Smooth muscle cell (in vitro differentiated cells): Measurements from ENCODE around the gene MEF2A. TPM values are rescaled to one million over a fixed set of nuclear protein-coding genes. Genes with fewer than 3 reads are reported as not detected.

Experiments
- DNase-seq: peaks from one replicate; lab custom pipeline; 2025; ENCODE audit not compliant: unreplicated experiment; lab: John Stamatoyannopoulos, UW
- H2AFZ ChIP-seq: fragments of 200-600 bp; sonication (generic); 2 replicates; pipeline ENCODE4 v1.6.0; 2016; ENCODE audit warnings: antibody characterized with exemption, low read depth, mild to moderate bottlenecking
- H3F3A ChIP-seq: fragments of 200-600 bp; sonication (generic); 2 replicates; pipeline ENCODE4 v1.6.0; 2017; ENCODE audit warnings: antibody characterized with exemption, low read depth
- H3K27ac ChIP-seq: fragments of 200-600 bp; sonication (generic); 2 replicates; pipeline ENCODE4 v1.5.1; 2016; ENCODE audit warnings: low read depth, mild to moderate bottlenecking
- H3K27me3 ChIP-seq: fragments of 200-600 bp; sonication (generic); 2 replicates; pipeline ENCODE4 v1.6.1; 2016; ENCODE audit warnings: low read depth, mild to moderate bottlenecking
- H3K36me3 ChIP-seq: fragments of 200-600 bp; sonication (generic); 2 replicates; pipeline ENCODE4 v1.5.1; 2016; ENCODE audit warnings: low read depth
- H3K4me1 ChIP-seq: fragments of 200-600 bp; sonication (generic); 2 replicates; pipeline ENCODE4 v1.5.1; 2016; ENCODE audit warnings: low read depth
- H3K4me2 ChIP-seq: fragments of 200-600 bp; sonication (generic); 2 replicates; pipeline ENCODE4 v1.6.0; 2016; ENCODE audit warnings: mild to moderate bottlenecking
- H3K4me3 ChIP-seq: fragments of 200-600 bp; sonication (generic); 2 replicates; pipeline ENCODE4 v1.5.1; 2016; ENCODE audit warnings: mild to moderate bottlenecking
- H3K79me2 ChIP-seq: fragments of 200-600 bp; sonication (generic); 2 replicates; pipeline ENCODE4 v1.6.0; 2016; ENCODE audit warnings: low read depth, mild to moderate bottlenecking
- H3K9ac ChIP-seq: fragments of 200-600 bp; sonication (generic); 2 replicates; pipeline ENCODE4 v1.6.0; 2016; ENCODE audit warnings: low read depth
- H3K9me3 ChIP-seq: fragments of 200-600 bp; sonication (generic); replicated peaks from 2 replicates; pipeline ENCODE4 v1.5.1; 2016; ENCODE audit warnings: low read depth
- H4K20me1 ChIP-seq: fragments of 200-600 bp; sonication (generic); 2 replicates; pipeline ENCODE4 v1.6.0; 2016; ENCODE audit warnings: low read depth
- CTCF ChIP-seq: fragments of 200-600 bp; sonication (generic); IDR thresholded peaks from 2 replicates; pipeline ENCODE4 v1.5.1; 2017; ENCODE audit warnings: borderline replicate concordance, mild to moderate bottlenecking, antibody characterized with exemption; ENCODE audit not compliant: insufficient read depth, poor library complexity, severe bottlenecking
- WGBS: methylation state at CpG from one replicate; pipeline ENCODE4 v1.1.7; 2016; ENCODE audit warnings: low lambda C conversion rate; 5-methylcytosine and 5-hydroxymethylcytosine counted together
- polyA plus RNA-seq: library from polyadenylated mRNA; unstranded; fragments of >200 nt; fragmentation: Nextera tagmentation; extraction: Ambion mirVana; gene quantifications from 2 replicates; pipeline ENCODE4 v1.2.1, GENCODE V29; 2016
- total RNA-seq: library from RNA; depleted of rRNA; stranded (reverse); fragments of >200 nt; gene quantifications from 2 replicates; pipeline ENCODE4 v1.2.3, GENCODE V29; 2014

Gene MEF2A
- total and polyA plus RNA-seq, 2 experiments from 2014 or later, result 12.3 to 75.8 TPM

DNA sequence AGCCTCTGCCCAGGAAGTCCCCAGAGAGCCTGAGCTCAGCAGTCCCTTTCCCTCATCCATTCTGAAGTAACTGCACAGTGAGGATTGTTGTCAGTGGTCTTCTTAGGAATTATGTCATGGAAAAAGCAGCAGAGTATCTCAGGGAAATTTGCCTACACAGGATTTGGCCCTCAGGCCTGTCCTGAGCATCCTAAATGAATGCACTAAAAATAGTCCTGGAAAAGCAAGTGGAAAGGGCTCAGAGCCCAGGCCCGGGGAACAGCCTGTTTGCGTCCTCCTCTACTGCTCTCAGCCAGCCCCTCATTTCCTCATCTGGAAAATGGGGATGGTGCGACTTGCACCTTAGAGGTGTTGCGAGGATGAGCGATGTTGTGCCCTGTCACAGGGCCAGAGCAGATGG is 145.8 kb downstream of the MEF2A start:
- H2AFZ ChIP-seq, result no peak overlapping the region
- no peak overlapping the region for H3K27ac ChIP-seq
- H3F3A ChIP-seq, result peaks cover 5% of the 10 kb centered on the region
- no peaks in the 10 kb centered on the region for H3K27me3 ChIP-seq
- no peak for TF ChIP-seq CTCF
- peaks cover 17% of the 10 kb centered on the region for H4K20me1 ChIP-seq
- H3K4me1 ChIP-seq, result no peaks in the 10 kb centered on the region
- DNase-seq, result no peak
- peaks cover 8% of the 10 kb centered on the region for H3K36me3 ChIP-seq
- H3K79me2 ChIP-seq, result no peaks in the 10 kb centered on the region
- H3K9me3 ChIP-seq, result no peaks in the 10 kb centered on the region
- no peak overlapping the region for H3K4me3 ChIP-seq
- H3K9ac ChIP-seq, result no peak overlapping the region
- WGBS, result 96% methylated on average over 5 of the region's 5 CpGs
- no peak overlapping the region for H3K4me2 ChIP-seq

DNA sequence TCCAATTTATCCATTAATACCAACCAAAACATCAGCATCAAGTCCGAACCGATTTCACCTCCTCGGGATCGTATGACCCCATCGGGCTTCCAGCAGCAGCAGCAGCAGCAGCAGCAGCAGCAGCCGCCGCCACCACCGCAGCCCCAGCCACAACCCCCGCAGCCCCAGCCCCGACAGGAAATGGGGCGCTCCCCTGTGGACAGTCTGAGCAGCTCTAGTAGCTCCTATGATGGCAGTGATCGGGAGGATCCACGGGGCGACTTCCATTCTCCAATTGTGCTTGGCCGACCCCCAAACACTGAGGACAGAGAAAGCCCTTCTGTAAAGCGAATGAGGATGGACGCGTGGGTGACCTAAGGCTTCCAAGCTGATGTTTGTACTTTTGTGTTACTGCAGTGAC is 146.6 kb downstream of the MEF2A start:
- Histone ChIP-seq H3K4me3 (no peak overlapping the region), H3K9ac (no peak overlapping the region), H3F3A (peaks cover 5% of the 10 kb centered on the region), H3K4me2 (no peak overlapping the region), H3K4me1 (no peaks in the 10 kb centered on the region), H3K79me2 (no peaks in the 10 kb centered on the region), H3K27me3 (no peaks in the 10 kb centered on the region), H4K20me1 (peaks cover 17% of the 10 kb centered on the region), H2AFZ (no peak overlapping the region), H3K27ac (no peak overlapping the region), H3K9me3 (no peaks in the 10 kb centered on the region), H3K36me3 (peaks cover 8% of the 10 kb centered on the region)
- DNase-seq, result no peak
- 87% methylated on average over 18 of the region's 18 CpGs for WGBS
- TF ChIP-seq CTCF, result no peak

DNA sequence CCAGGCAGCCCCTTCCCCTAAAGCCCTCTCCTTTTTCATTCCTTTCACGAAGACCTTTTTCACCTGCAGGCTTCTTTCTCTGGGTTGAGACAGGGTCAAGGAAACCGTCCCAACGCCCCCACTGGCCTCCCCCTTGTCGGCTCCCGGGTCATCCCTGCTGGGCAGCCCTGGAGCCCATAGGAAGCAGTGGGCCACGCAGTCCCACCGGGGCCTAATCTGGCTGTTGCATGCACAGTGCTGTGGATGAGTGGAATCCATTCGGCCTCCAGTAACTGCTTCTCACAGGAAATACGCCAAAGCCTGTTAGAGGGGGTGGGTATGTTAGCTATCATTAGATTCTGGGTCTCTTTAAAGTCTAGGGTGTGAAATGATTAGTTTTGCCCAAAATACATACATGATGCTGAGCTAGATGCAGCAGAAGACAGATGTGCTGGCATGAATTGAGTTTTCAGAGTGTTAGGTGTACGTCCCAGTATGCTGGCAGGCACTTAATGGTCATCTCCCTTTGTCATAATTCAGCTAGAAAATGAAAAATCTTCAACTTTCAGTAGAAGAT is 150.8 kb downstream of the MEF2A start:
- H3K79me2 ChIP-seq, result no peaks in the 10 kb centered on the region
- no peak for DNase-seq
- H3K4me2 ChIP-seq, result no peak overlapping the region
- no peak overlapping the region for H3K4me3 ChIP-seq
- no peak overlapping the region for H3K9ac ChIP-seq
- H2AFZ ChIP-seq, result no peak overlapping the region
- no peaks in the 10 kb centered on the region for H3K27me3 ChIP-seq
- 94% methylated on average over 10 of the region's 10 CpGs for WGBS
- no peak overlapping the region for H3K27ac ChIP-seq
- no peaks in the 10 kb centered on the region for H3K9me3 ChIP-seq
- peaks cover 8% of the 10 kb centered on the region for H3K36me3 ChIP-seq
- TF ChIP-seq CTCF, result no peak
- peaks cover 24% of the 10 kb centered on the region for H4K20me1 ChIP-seq
- peaks cover 4% of the 10 kb centered on the region for H3K4me1 ChIP-seq
- peaks cover 6% of the 10 kb centered on the region for H3F3A ChIP-seq
